Tibial artery (tissue), 4 donors: Measurements from ENCODE around the gene ADAMTSL3.

ENCODE experiments used
- DNase-seq, 2 donors: peaks; one replicate each; pipeline ENCODE4 v3.0.0-alpha.2; 2019
- H3K27ac ChIP-seq, 2 donors: fragments of 200-600 bp; sonication (generic) in 1 of 2; 1 replicate in 1 of 2; 2 replicates in 1 of 2; pipeline ENCODE4 v1.5.1; 2018 to 2019; ENCODE audit warnings: mild to moderate bottlenecking in 1 of 2
- H3K27me3 ChIP-seq, 2 donors: fragments of 200-600 bp; sonication (generic) in 1 of 2; one replicate each; pipeline versions ENCODE4 v1.5.1 to v1.6.0; 2016 to 2019
- H3K36me3 ChIP-seq, 3 donors: fragments of 200-600 bp; sonication (generic) in 2 of 3; one replicate each; pipeline ENCODE4 v1.5.1; 2016 to 2019; ENCODE audit warnings: mild to moderate bottlenecking in 2 of 3
- H3K4me1 ChIP-seq, 4 donors: fragments of 200-600 bp; sonication (generic) in 2 of 4; 1 replicate in 3 of 4; 2 replicates in 1 of 4; pipeline ENCODE4 v1.5.1; 2016 to 2019
- H3K4me3 ChIP-seq, 2 donors: fragments of 200-600 bp; sonication (generic) in 1 of 2; 1 replicate in 1 of 2; 2 replicates in 1 of 2; pipeline ENCODE4 v1.5.1; 2018 to 2019; ENCODE audit warnings: mild to moderate bottlenecking in 2 of 2
- H3K9me3 ChIP-seq, 3 donors: fragments of 200-600 bp; sonication (generic) in 1 of 3; one replicate each; pipeline ENCODE4 v1.5.1; 2016 to 2019
- CTCF ChIP-seq, 2 experiments: fragments of 200-600 bp in 1 of 2; fragments of 450-650 bp in 1 of 2; IDR thresholded peaks; one replicate each; pipeline ENCODE4 v1.5.1; 2017 to 2019; ENCODE audit warnings: antibody characterized with exemption in 2 of 2, mild to moderate bottlenecking in 1 of 2, moderate library complexity in 1 of 2
- intact Hi-C: fragments of 100-400 bp; cut with DNase I; formaldehyde crosslinking; loops from one replicate; pipeline ENCODE4 v1.15.0; 2023; ENCODE audit warnings: low total_unique reads

ADAMTSL3 gene

GRCh38 chr15:83919978-83920510, 266.1 kb downstream of the ADAMTSL3 start:
- no peaks in the 10 kb centered on the region for H3K27me3 ChIP-seq
- DNase-seq: no peak
- H3K27ac ChIP-seq: no peak overlapping the region
- no peak overlapping the region for H3K4me3 ChIP-seq
- TF ChIP-seq CTCF (IDR thresholded peaks at IDR 0.05): no peak
- H3K9me3 ChIP-seq: no peaks in the 10 kb centered on the region
- intact Hi-C loops: no loop called here
- H3K36me3 ChIP-seq: peaks cover 0 to 10% (median 5%) of the 10 kb centered on the region in 3 donors
- peaks cover 0 to 13% (median 1%) of the 10 kb centered on the region in 4 donors for H3K4me1 ChIP-seq

GRCh38 chr15:83922649-83923294, 268.8 kb downstream of the ADAMTSL3 start:
- H3K9me3 ChIP-seq: no peaks in the 10 kb centered on the region
- peaks cover 0 to 5% (median 4%) of the 10 kb centered on the region in 3 donors for H3K36me3 ChIP-seq
- no peaks in the 10 kb centered on the region for H3K27me3 ChIP-seq
- intact Hi-C loops: no loop called here
- no peak overlapping the region for H3K4me3 ChIP-seq
- no peak for TF ChIP-seq CTCF (IDR thresholded peaks at IDR 0.05)
- H3K4me1 ChIP-seq: peaks cover 0 to 28% (median 5%) of the 10 kb centered on the region in 4 donors
- no peak for DNase-seq
- H3K27ac ChIP-seq: no peak overlapping the region

DNA sequence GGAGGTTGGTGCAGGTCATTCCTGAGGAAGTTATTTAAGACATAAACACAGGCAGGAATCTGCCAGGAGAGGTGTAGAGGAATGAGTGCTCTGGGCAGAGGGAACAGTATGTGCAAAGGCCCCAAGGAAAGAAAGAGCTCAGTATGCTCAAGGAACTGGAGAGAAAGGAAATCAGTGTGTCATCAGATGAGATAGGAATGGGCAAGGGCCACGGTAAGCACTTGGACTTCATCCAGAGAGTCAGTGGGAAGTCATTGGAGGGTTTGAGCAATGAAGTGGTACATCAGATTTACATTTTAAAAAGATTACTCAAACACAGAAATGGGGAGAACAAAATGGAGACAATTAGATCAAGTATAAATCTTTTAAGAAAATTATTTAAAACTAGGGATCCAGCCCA, 272.2 kb downstream of the ADAMTSL3 start:
- Histone ChIP-seq H3K4me3 (no peak overlapping the region), H3K27ac (peak overlapping the region; percentile 21 to 47), H3K4me1 (peaks cover 0 to 43% (median 13%) of the 10 kb centered on the region in 4 donors), H3K27me3 (no peaks in the 10 kb centered on the region), H3K36me3 (peaks cover 0 to 5% (median 4%) of the 10 kb centered on the region in 3 donors), H3K9me3 (no peaks in the 10 kb centered on the region)
- intact Hi-C loops: no loop called here
- no peak for TF ChIP-seq CTCF (IDR thresholded peaks at IDR 0.05)
- DNase-seq: no peak

GRCh38 chr15:83927704-83928391, 273.9 kb downstream of the ADAMTSL3 start:
- intact Hi-C loops: no loop called here
- Histone ChIP-seq H3K9me3 (no peaks in the 10 kb centered on the region), H3K4me3 (no peak overlapping the region), H3K27ac (peak overlapping the region in 1 of 2 donors; percentile 69), H3K27me3 (no peaks in the 10 kb centered on the region), H3K36me3 (peaks cover 0 to 5% (median 4%) of the 10 kb centered on the region in 3 donors), H3K4me1 (peaks cover 0 to 52% (median 20%) of the 10 kb centered on the region in 4 donors)
- no peak for DNase-seq
- no peak for TF ChIP-seq CTCF (IDR thresholded peaks at IDR 0.05)

DNA sequence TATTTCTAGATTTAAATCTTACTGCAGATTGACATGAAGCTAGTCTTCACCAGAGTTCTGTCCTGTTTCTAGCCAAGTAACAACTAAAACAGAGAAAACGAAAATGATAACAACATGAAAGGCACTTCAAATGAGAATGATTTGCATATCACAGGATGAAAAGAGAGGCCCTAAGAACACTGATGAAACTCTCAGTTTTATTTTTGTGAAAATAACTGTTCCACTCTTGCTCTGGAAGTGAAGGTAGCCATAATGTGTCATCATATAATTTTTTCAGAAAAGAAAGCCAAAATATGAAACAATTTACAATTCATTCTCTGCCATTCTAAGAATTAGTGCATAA, 274.4 kb downstream of the ADAMTSL3 start:
- Histone ChIP-seq H3K27me3 (no peaks in the 10 kb centered on the region), H3K27ac (peak overlapping the region; percentile 69 to 72), H3K4me3 (no peak overlapping the region), H3K36me3 (peaks cover 0 to 5% (median 4%) of the 10 kb centered on the region in 3 donors), H3K4me1 (peaks cover 0 to 47% (median 19%) of the 10 kb centered on the region in 4 donors), H3K9me3 (no peaks in the 10 kb centered on the region)
- TF ChIP-seq CTCF (IDR thresholded peaks at IDR 0.05): no peak
- intact Hi-C loops: no loop called here
- DNase-seq: no peak
